Measurements from ENCODE around the gene SPIRE1. TPM values are rescaled to one million over a fixed set of nuclear protein-coding genes. Genes with fewer than 3 reads are reported as not detected.

Gene SPIRE1
- total and polyA plus RNA-seq, 5 donors from 2014 or later: 0.13 to 2.7 (median 0.55) TPM; not detected in 1

GRCh38 chr18:12656938-12657683 is 796 bp downstream of the SPIRE1 start:
- H3K4me3 ChIP-seq (ENCODE audit: low read depth, low read length): peak overlapping the region; percentile 76
- no peak overlapping the region for H3K27ac Mint-ChIP-seq
- H3K27me3 ChIP-seq (ENCODE audit: control insufficient read depth, insufficient read depth, low read length): peaks cover 8% of the 10 kb centered on the region
- ATAC-seq (ENCODE audit: low read depth in 2 of 2) (peak; percentile 39 to 46), DNase-seq (peak in 1 of 3 donors; percentile 41)
- no peaks in the 10 kb centered on the region for H3K9me3 Mint-ChIP-seq
- H3K9me3 ChIP-seq (ENCODE audit: control insufficient read depth in 2 of 2, low read length in 2 of 2): no peaks in the 10 kb centered on the region
- peaks cover 6 to 17% (median 10%) of the 10 kb centered on the region in 4 donors for H3K4me1 Mint-ChIP-seq
- peak overlapping the region; percentile 79 to 96 (median 92) for H3K4me3 Mint-ChIP-seq
- H3K4me1 ChIP-seq (ENCODE audit: control insufficient read depth, insufficient read depth, low read length, poor library complexity, severe bottlenecking): peaks cover 9% of the 10 kb centered on the region
- H3K27me3 Mint-ChIP-seq: peaks cover 49% of the 10 kb centered on the region
- no peaks in the 10 kb centered on the region for H3K36me3 ChIP-seq (ENCODE audit: control insufficient read depth, insufficient read depth, low read length)
- H3K27ac ChIP-seq (ENCODE audit: insufficient read depth, low read length, poor library complexity, severe bottlenecking): no peak overlapping the region
- H3K36me3 Mint-ChIP-seq: no peaks in the 10 kb centered on the region

- Mint-ChIP-seq H3K9me3 (no peaks in the 10 kb centered on the region), H3K36me3 (no peaks in the 10 kb centered on the region), H3K4me1 (peaks cover 6 to 17% (median 10%) of the 10 kb centered on the region in 4 donors), H3K27me3 (peaks cover 55% of the 10 kb centered on the region), H3K4me3 (peak overlapping the region; percentile 79 to 96 (median 92)), H3K27ac (no peak overlapping the region)
- Histone ChIP-seq H3K4me1 (ENCODE audit: control insufficient read depth, insufficient read depth, low read length, poor library complexity, severe bottlenecking) (peaks cover 9% of the 10 kb centered on the region), H3K36me3 (ENCODE audit: control insufficient read depth, insufficient read depth, low read length) (no peaks in the 10 kb centered on the region), H3K27ac (ENCODE audit: insufficient read depth, low read length, poor library complexity, severe bottlenecking) (no peak overlapping the region), H3K4me3 (ENCODE audit: low read depth, low read length) (peak overlapping the region; percentile 76), H3K27me3 (ENCODE audit: control insufficient read depth, insufficient read depth, low read length) (peaks cover 11% of the 10 kb centered on the region), H3K9me3 (ENCODE audit: control insufficient read depth in 2 of 2, low read length in 2 of 2) (no peaks in the 10 kb centered on the region)
- DNase-seq (no peak), ATAC-seq (ENCODE audit: low read depth in 2 of 2) (no peak)
Observed at GRCh38 chr18:12656605-12656937, 1.3 kb downstream of the SPIRE1 start.

GRCh38 chr18:12654971-12655370 is 2.9 kb downstream of the SPIRE1 start:
- Mint-ChIP-seq H3K4me1 (peaks cover 6 to 17% (median 10%) of the 10 kb centered on the region in 4 donors), H3K4me3 (peak overlapping the region; percentile 67 to 78 (median 72)), H3K9me3 (no peaks in the 10 kb centered on the region), H3K27me3 (peaks cover 64% of the 10 kb centered on the region), H3K36me3 (no peaks in the 10 kb centered on the region), H3K27ac (no peak overlapping the region)
- ATAC-seq (ENCODE audit: low read depth in 2 of 2) (no peak), DNase-seq (no peak)
- Histone ChIP-seq H3K27ac (ENCODE audit: insufficient read depth, low read length, poor library complexity, severe bottlenecking) (no peak overlapping the region), H3K27me3 (ENCODE audit: control insufficient read depth, insufficient read depth, low read length) (peaks cover 14% of the 10 kb centered on the region), H3K4me1 (ENCODE audit: control insufficient read depth, insufficient read depth, low read length, poor library complexity, severe bottlenecking) (peaks cover 9% of the 10 kb centered on the region), H3K4me3 (ENCODE audit: low read depth, low read length) (no peak overlapping the region), H3K36me3 (ENCODE audit: control insufficient read depth, insufficient read depth, low read length) (no peaks in the 10 kb centered on the region), H3K9me3 (ENCODE audit: control insufficient read depth in 2 of 2, low read length in 2 of 2) (no peaks in the 10 kb centered on the region)

- no peaks in the 10 kb centered on the region for H3K9me3 ChIP-seq (ENCODE audit: control insufficient read depth in 2 of 2, low read length in 2 of 2)
- Mint-ChIP-seq H3K27me3 (peaks cover 67% of the 10 kb centered on the region), H3K27ac (no peak overlapping the region), H3K36me3 (no peaks in the 10 kb centered on the region), H3K9me3 (no peaks in the 10 kb centered on the region), H3K4me1 (peaks cover 6 to 11% (median 7%) of the 10 kb centered on the region in 4 donors), H3K4me3 (peak overlapping the region in 2 of 4 donors; percentile 9 to 56)
- ATAC-seq (ENCODE audit: low read depth in 2 of 2): peak in 1 of 2 donors; percentile 43
- no peak overlapping the region for H3K4me3 ChIP-seq (ENCODE audit: low read depth, low read length)
- no peak overlapping the region for H3K27ac ChIP-seq (ENCODE audit: insufficient read depth, low read length, poor library complexity, severe bottlenecking)
- H3K4me1 ChIP-seq (ENCODE audit: control insufficient read depth, insufficient read depth, low read length, poor library complexity, severe bottlenecking): peaks cover 9% of the 10 kb centered on the region
- H3K27me3 ChIP-seq (ENCODE audit: control insufficient read depth, insufficient read depth, low read length): peaks cover 14% of the 10 kb centered on the region
- H3K36me3 ChIP-seq (ENCODE audit: control insufficient read depth, insufficient read depth, low read length): no peaks in the 10 kb centered on the region
- DNase-seq: peak in 1 of 3 donors; percentile 69
Observed at GRCh38 chr18:12652861-12653401, 5.0 kb downstream of the SPIRE1 start.

GRCh38 chr18:12651651-12652050 is 6.3 kb downstream of the SPIRE1 start:
- ATAC-seq (ENCODE audit: low read depth in 2 of 2) (no peak), DNase-seq (no peak)
- no peaks in the 10 kb centered on the region for H3K36me3 Mint-ChIP-seq
- no peaks in the 10 kb centered on the region for H3K9me3 ChIP-seq (ENCODE audit: control insufficient read depth in 2 of 2, low read length in 2 of 2)
- peaks cover 3% of the 10 kb centered on the region for H3K4me1 ChIP-seq (ENCODE audit: control insufficient read depth, insufficient read depth, low read length, poor library complexity, severe bottlenecking)
- peaks cover 77% of the 10 kb centered on the region for H3K27me3 Mint-ChIP-seq
- no peak overlapping the region for H3K27ac Mint-ChIP-seq
- peaks cover 0 to 2% (median 0%) of the 10 kb centered on the region in 7 donors for H3K9me3 Mint-ChIP-seq
- H3K36me3 ChIP-seq (ENCODE audit: control insufficient read depth, insufficient read depth, low read length): no peaks in the 10 kb centered on the region
- H3K4me3 Mint-ChIP-seq: no peak overlapping the region
- peaks cover 14% of the 10 kb centered on the region for H3K27me3 ChIP-seq (ENCODE audit: control insufficient read depth, insufficient read depth, low read length)
- no peak overlapping the region for H3K27ac ChIP-seq (ENCODE audit: insufficient read depth, low read length, poor library complexity, severe bottlenecking)
- no peak overlapping the region for H3K4me3 ChIP-seq (ENCODE audit: low read depth, low read length)
- peaks cover 4 to 8% (median 5%) of the 10 kb centered on the region in 4 donors for H3K4me1 Mint-ChIP-seq

GRCh38 chr18:12647773-12648172 is 10.1 kb downstream of the SPIRE1 start:
- no peak for ATAC-seq (ENCODE audit: low read depth in 2 of 2)
- Mint-ChIP-seq H3K4me1 (no peaks in the 10 kb centered on the region), H3K4me3 (no peak overlapping the region), H3K36me3 (no peaks in the 10 kb centered on the region), H3K9me3 (peaks cover 0 to 3% (median 0%) of the 10 kb centered on the region in 7 donors), H3K27me3 (peaks cover 65% of the 10 kb centered on the region), H3K27ac (no peak overlapping the region)
- Histone ChIP-seq H3K27ac (ENCODE audit: insufficient read depth, low read length, poor library complexity, severe bottlenecking) (no peak overlapping the region), H3K4me1 (ENCODE audit: control insufficient read depth, insufficient read depth, low read length, poor library complexity, severe bottlenecking) (no peaks in the 10 kb centered on the region), H3K27me3 (ENCODE audit: control insufficient read depth, insufficient read depth, low read length) (peaks cover 8% of the 10 kb centered on the region), H3K9me3 (ENCODE audit: control insufficient read depth in 2 of 2, low read length in 2 of 2) (no peaks in the 10 kb centered on the region), H3K36me3 (ENCODE audit: control insufficient read depth, insufficient read depth, low read length) (no peaks in the 10 kb centered on the region), H3K4me3 (ENCODE audit: low read depth, low read length) (no peak overlapping the region)
- DNase-seq: no peak

- peaks cover 7% of the 10 kb centered on the region for H3K27me3 ChIP-seq (ENCODE audit: control insufficient read depth, insufficient read depth, low read length)
- H3K4me3 ChIP-seq (ENCODE audit: low read depth, low read length): no peak overlapping the region
- no peak overlapping the region for H3K27ac ChIP-seq (ENCODE audit: insufficient read depth, low read length, poor library complexity, severe bottlenecking)
- H3K4me3 Mint-ChIP-seq: no peak overlapping the region
- H3K27ac Mint-ChIP-seq: peak overlapping the region in 1 of 3 donors; percentile 20
- H3K9me3 ChIP-seq (ENCODE audit: control insufficient read depth in 2 of 2, low read length in 2 of 2): no peaks in the 10 kb centered on the region
- no peaks in the 10 kb centered on the region for H3K4me1 ChIP-seq (ENCODE audit: control insufficient read depth, insufficient read depth, low read length, poor library complexity, severe bottlenecking)
- ATAC-seq (ENCODE audit: low read depth in 2 of 2) (no peak), DNase-seq (no peak)
- H3K27me3 Mint-ChIP-seq: peaks cover 55% of the 10 kb centered on the region
- H3K4me1 Mint-ChIP-seq: no peaks in the 10 kb centered on the region
- H3K36me3 Mint-ChIP-seq: no peaks in the 10 kb centered on the region
- peaks cover 0 to 3% (median 0%) of the 10 kb centered on the region in 7 donors for H3K9me3 Mint-ChIP-seq
- no peaks in the 10 kb centered on the region for H3K36me3 ChIP-seq (ENCODE audit: control insufficient read depth, insufficient read depth, low read length)
Observed at GRCh38 chr18:12645751-12646203, 12.1 kb downstream of the SPIRE1 start.
